Hematopoietic multipotent progenitor cell (in vitro differentiated cells): Measurements from ENCODE around the gene WDR49. TPM values are rescaled to one million over a fixed set of nuclear protein-coding genes. Genes with fewer than 3 reads are reported as not detected.

Experiments used
- DNase-seq, 3 donors: peaks; one replicate each; pipeline ENCODE4 v3.0.0-alpha.2; 2011 to 2015; ENCODE audit warnings: low read depth in 2 of 3, low spot score in 2 of 3
- total RNA-seq: library from RNA; depleted of rRNA; stranded (reverse); fragments of >200 nt; gene quantifications from one replicate; pipeline ENCODE4 v1.2.3, GENCODE V29; 2012

WDR49 gene
- total RNA-seq, result 23.2 TPM

DNA sequence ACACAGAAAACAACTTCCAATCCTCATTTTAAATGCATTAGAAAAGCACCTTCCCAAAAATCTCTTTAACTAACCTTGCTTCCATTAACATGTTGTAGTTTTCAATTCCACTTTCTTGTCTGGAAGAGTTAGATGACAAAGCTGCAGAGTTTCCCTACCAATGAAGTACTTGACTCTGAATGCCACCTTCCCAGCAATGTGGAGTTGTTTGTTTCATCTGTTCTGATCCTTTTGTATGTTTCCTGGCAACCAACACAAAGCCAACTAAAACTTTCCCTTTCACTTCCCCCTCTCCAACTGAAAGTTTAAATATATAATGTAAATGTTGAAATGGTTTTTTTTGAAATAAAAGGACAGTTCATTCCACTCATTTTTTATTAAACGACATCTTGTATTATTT is at the start of gene WDR49:
Gene WDR49 (minus strand): TSS at position 183 of the 400 bp plus-strand sequence. CDS start 517 bp downstream, outside the sequence.
- peak in 2 of 3 donors; percentile 36 to 81 for DNase-seq

DNA sequence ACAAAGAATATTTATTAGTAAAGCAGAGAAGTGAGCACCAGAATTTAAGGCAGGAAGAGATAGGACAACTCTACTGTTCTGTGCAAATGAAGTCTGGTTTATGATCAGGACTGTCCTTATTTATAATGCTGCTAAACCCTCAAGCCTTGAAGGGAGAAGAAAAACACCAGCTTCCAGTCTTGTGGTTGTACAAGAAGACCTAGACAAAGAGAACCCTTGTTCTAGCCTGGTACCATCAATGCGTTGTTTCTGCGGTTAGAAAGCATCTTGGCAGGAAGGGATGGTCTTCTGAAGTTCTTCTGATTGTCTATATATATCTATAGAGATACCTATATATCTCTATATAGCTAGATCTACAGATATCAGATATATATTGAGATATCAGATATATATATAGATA is 47.2 kb upstream of the WDR49 start:
- DNase-seq, result no peak

DNA sequence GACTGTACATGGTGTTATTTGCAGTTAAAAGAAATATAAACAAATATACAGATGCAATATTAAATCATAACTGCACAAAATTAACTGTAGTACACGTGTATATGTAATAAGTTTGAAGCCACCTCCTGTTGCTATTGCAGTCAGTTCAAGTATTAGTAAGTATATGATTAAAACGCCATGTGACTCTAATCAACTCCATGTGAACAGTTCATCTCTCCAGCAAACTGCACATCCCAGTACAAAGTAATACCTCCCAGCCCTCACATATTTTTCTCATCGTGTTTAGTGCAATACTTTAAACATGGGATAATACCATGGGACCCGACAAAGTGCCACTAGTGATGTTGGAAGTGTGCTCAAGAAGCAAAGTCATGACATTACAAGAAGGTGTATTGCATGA is 46.3 kb upstream of the WDR49 start:
- no peak for DNase-seq

DNA sequence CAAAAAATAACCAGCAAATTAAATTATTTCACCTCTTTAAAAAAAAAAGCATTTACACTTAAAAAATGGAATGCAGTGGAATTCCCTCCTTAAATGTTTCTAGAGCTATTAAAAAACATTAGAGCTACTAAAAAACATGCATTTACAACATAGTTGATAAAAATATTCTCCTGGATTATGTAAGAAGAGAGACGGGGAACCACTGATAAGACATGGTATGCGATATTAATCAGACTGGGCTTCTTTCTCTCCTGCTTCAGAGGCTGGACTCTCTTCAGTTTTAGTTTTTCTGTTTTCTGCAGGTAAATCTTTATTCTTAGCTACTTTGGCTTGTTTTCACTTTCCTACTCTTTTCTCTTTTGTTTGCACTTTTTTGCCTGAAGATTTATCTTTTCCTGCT is 40.4 kb upstream of the WDR49 start:
- no peak for DNase-seq

DNA sequence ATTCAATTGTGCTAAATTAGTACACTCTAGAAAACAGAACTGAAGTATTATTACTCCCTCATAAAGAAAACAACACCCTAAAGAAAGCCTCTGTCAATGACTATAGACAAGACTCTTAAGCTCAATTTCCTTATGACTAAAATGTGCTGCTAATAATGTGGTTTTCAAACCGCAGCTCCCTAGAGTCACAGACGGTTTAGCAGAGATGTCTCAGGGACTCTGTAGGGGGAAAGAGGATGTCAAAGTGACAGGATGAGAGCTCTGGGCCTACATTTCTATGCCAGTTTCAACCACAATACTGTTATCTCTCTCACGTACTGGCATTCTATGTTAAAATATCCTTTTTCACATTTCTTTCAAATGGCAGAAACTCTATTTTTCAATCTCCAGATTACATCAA is 37.6 kb upstream of the WDR49 start:
- DNase-seq, result peak in 2 of 3 donors; percentile 33 to 61

DNA sequence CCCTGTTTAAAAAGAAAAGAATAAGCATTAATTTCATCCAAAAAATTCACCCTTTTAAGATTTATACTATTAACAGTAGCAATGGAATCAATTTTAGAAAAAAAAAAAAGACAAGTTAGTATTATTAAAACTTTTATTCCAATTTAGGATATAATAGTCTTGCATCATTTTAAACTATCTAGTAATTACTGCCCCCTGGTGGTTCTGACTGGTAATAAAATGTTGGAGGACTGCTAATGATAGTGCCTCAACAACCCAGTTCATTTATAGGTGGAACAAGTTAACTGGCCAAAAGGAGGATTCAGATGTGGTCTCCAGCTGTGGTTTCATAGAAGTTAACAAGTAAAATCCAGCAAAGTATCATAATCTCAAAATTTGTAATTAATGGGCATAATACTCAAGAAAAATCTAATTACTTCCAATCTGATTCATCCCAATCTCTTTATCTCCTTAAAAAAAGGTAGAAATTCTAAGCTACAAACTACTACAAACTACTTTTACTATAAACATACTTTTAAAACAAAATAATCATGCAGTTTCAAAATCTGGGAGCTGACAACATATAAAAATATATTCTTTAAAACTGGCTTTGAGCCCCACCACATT is 30.7 kb upstream of the WDR49 start:
- peak; percentile 19 to 89 (median 58) for DNase-seq

DNA sequence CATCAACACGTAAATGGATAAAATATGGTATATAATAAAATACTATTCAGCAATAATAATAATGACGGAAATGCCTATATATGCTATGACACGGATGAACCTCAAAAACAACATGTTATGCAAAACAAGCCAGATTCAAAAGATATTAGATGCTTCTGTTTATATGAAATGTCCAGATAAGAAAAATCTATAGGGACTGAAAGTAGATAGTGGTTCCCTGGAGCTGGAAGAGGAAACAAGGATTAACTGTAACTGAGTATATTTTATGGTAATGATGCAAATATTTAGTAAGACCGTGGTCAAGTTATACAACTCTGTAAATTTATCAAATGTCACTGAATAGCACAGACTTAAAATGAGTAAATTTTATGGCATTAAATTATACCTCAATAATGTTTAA is 25.8 kb upstream of the WDR49 start:
- DNase-seq, result no peak

DNA sequence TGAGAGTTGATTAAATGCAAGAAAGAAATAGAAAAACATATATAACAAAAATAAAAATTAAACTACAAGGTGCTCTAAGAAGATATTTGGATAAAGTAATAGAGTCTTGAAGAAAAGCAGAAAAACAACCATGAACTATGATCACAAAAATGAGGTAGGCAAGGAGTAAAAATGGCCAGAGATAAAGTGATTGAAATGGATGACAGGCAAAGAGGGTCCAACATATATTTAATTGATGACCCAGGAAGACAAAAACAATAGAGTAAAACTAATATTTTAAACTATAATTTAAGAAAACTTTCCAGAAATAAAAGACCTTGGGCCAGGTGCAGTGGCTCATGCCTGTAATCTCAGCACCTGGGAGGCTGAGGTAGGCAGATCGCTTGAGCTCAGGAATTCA is 22.1 kb upstream of the WDR49 start:
- peak in 2 of 3 donors; percentile 11 to 14 for DNase-seq

DNA sequence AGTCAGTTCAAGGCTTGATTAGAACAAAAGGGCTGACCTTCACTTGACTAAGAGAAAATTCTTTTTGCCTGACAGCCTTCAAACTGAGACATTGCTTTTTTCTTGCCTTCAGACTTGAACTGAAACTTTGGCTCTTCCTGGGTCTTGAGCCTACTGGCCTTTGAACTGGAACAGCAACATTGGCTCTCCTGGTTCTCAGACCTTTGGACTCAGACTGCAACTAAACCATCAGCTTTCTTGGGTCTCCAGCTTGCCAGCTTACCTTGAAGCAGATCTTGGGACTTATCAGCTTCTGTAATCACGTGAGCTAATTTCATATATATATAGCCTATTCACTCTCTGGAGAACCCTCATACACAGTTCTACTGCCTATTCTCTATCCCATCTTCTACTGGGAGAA is 19.5 kb upstream of the WDR49 start:
- DNase-seq, result no peak

DNA sequence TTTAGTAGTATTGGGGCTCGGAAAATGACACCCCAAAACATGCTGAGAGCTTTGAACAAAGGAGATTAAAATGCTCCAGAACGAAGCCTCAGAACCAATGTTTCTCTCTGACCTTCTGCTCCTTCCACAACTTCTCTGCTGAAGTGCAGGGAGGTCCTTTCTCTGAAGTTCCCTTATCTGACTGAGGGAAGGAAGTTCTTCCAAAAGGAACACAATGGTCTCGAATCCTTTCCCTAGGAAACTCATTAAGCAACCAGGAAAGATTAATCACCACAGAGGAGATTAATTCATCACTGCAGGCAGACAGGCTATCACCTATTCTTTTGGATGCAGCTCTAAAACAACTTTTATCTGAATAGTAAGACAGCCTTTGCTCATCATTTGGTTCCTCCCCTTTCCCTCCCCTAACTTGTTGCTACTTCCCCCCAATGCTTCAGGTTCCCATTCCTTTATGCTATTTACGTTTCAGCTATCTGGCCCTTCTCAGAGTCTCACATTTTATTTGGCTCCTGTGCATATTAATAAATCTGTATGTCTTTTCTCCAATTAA is 18.2 kb upstream of the WDR49 start:
- DNase-seq, result no peak

DNA sequence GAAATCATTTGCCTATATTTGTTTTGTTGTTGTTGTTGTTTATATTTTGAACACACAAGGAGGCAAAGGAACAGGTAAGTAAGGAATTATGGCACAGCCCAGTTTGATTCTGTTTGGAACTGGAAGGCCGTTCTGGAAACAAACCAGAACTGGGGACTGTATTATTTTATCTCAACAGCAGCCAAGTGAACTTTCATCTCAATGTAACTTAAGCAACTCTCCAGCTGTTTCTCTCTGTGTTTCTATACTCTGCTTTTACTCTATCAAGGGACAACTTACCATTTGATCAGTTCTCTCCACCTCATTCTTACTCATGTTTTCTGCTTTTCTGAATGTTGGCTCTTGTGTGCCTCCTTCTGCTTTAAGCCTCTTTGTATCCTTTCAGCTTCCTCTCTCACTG is 16.0 kb upstream of the WDR49 start:
- no peak for DNase-seq

DNA sequence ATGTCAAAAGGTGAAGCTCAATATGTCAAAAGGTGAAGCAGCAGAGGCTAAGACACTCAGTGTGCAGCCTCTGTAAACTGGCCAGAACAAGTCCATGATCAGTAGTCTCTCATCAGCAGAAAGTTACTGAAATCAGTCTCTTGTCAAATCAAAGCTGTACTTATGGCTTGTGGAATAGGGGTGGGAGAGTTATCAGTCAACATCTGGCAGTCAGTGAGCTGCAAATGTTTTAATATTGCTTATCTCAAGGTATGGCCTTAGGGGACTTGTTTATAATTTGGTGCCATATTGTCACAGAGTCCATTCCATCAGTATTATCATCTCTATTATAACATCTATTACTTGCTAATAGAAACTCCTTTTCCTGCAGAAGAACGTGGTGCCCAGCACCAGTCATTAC is 14.9 kb upstream of the WDR49 start:
- no peak for DNase-seq

DNA sequence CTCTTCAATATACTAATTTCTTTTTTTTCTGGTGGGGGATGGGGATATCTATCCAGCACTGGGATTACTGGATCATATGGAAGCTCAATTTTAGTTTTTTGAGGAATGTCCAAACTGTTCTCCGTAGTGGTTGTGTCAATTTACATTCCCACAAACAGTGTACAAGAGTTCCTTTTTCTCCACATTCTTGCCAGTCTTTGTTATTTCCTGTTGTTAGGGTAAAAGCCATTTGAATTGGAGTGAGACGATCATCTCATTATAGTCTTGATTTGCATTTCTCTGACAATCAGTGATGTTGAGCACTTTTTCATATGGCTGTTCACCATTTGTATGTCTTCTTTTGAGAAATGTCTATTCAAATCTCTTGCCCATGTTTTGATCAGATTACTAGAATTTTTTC is 12.8 kb upstream of the WDR49 start:
- DNase-seq, result no peak

DNA sequence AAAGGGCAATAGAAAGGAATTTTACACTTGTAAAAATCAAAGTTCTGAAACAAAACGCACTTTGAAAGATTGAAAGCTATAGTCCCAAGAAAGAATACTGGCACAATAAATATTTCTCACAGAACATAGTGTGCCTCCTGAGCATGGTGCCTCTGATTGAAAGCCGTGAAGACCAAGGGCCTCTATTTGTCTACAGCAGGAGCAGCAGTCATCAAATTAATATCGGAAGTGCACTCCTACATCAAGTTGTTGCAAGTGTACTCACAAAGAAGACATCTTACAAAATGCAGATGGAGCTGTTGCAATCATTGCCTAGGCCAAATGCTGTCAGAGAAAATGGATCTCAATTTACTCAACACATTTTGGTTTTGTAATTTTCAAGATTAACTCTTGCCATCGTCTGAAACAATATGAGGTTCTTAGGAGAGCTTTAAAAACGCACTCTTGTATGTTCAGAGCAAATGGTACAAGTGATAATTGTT is 9.2 kb upstream of the WDR49 start:
- DNase-seq, result no peak

DNA sequence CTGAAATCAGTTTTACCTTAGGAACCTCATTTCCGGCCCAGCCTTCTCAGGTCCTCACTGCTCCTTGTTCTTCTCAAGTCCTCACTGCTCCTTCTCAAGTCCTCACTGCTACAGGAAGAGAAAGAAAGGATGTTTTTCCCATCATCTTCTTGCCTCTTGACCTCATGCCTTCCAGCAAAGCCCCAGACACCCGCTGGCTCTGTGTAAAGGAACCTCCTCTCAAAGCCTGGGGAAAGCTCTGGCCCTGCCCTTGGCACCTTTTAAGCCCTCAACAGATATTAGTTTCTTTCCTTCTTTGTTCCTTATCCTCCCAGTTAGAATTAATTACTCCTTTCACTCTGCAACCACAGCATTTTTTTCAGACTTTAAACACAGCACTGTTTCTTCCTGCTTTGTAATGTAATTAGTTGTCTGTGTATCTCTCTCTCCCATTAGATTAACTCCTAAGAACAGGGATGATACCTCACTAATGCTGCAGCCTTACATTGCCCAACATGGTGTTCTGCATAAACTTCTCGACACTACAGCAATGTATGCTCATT is 4.0 kb upstream of the WDR49 start:
- DNase-seq, result no peak

DNA sequence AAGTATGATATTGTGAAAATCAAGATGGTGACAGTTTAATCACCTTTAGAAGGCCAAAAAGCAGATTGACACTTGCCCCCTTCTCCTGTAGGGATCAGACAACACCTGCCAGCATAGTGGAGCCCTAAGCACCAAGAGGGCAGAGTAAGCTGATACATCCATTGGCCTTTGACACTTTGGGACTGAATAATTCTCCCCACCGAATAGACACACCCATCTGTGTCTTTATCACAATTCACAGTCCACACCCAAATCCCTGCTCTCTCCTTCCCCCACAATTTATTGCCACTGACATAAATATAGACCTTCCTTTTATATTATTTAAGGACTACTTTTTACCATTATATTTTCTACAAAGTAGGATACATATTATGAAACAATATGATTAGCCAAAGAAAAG is 3.1 kb upstream of the WDR49 start:
- no peak for DNase-seq

DNA sequence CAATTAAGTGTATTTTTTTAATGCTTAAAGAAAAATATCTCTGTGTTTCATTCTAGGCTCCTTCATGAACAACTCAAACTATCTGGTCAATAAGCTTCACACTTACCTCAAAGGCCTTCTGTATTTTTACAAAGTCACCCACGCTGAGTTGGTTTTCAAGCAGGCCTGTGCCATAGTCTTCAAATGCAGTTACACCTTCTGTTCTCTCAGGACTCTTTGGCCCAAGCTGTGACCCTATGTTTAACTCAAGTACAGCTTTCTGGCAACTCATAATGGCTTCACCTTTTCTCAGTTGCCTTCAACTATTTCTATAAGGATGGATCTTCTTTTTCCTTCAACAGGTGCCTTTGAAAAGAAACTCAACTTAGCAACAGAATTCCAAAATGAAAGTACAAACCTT is 587 bp downstream of the WDR49 start:
- peak in 1 of 3 donors; percentile 13 for DNase-seq

DNA sequence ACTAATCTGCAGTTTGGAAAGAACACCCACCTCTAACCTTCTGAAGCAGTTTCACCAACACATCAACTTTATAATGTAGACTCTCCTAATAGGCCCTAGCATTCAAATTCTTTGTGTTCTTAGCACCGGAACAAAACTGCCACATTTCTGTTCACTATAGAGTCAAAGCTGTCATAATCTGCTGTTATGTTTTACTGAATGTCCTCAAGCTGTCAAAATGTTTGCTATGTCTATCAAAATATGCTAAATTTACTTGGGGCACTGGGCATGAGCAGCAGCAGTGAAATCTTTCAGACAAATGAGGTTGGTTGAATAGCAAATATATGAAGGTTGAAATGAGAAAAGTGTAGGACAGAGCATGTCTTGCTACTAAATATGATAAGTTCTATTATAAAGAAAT is 1.9 kb downstream of the WDR49 start:
- no peak for DNase-seq

DNA sequence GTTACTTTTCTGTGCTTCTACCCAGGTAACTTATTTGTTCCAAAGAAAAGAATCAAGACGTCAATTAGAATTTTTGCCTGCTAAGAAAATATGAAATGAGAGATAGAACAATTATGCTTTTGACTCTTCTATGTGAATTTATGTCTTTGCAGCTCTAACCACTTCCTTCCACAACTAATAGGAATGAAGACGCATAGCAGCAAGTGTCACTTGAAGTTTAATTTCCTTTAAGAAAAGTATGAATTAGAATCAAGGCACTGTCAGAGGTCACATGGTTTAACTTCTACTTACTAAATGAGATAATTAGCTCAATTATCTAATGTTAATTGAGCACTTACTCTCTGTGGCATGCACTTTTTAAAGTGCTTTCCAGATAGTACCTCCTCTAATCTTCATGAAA is 3.3 kb downstream of the WDR49 start:
- DNase-seq, result no peak

DNA sequence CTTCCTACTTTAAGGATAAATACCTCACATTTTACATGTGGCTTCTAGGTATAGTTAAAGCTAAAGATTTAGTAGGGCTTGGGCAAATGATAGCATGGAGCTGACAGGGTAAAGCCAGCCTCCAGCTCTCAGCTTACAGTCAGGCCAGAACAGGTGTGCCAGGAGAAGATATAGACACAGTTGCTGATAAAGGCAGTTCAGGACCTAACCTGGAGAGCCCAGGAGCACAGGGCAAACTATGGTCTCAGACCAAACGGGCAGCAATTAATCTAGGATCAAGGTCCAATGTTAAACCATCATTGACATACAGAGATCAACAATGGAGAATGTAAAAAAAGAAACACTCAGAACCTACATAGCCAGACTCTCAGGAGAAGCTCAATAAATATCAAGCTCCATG is 4.0 kb downstream of the WDR49 start:
- no peak for DNase-seq

DNA sequence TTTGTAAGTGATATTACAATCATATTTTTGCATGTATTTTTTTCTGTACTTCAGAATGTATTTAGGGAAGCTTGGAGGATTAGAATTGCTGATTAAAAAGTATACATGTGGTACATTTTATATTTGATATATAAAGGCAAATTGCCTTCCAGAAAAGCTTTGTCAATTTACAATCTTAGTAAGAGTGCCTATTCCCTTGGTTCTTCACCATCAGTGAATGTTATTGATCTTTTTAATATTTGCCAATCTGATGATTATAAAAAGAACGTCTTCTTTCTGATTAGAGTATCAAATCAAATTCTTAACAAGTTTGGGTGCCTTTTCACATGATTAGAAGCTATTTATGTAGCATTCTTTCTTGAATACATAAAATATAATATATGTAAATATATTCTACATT is 9.1 kb downstream of the WDR49 start:
- no peak for DNase-seq

DNA sequence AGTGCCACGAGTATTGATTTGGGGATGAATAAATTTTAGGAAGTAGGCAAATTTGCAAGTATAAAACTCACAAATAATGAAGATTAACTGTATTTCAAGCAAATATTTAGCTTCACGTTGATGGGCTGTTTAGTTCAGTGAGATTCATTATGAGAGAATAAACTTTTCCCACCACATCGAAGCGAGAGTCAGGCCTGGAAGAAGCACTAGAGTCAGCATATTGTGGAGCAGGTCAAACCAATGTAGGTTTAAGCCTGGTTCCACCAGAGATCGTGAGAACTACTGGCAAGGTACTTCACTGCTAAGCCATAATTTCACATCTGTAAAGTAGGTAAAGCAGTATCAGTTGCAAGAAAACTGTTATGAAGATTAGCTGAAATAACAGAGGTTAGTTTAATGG is 22.3 kb downstream of the WDR49 start:
- DNase-seq, result no peak

DNA sequence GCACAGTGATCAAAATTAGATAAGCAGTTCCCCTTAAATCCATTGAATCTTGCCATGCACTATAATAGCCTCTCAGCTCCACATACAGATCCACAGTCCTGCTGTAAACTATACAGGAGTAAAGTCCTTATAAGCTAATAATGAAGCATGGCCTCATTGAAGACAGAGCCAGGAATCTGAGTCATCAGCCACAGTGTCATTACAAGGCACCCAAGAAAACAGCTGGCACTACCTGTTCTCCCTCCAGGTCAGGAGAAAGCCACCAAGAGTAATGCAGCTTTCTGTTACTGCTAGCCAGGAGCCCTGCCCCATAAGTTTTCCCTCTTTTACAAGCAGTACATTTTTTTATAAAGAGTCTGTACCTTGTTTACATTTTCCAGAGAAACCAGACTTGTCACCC is 27.3 kb downstream of the WDR49 start:
- no peak for DNase-seq
